CD14-positive monocyte (primary cell): Measurements from ENCODE around the gene PRKAR1B. TPM values are rescaled to one million over a fixed set of nuclear protein-coding genes. Genes with fewer than 3 reads are reported as not detected.

Source experiments
- DNase-seq, 3 donors: peaks; one replicate each; pipeline ENCODE4 v3.0.0-alpha.2; 2011 to 2022
- H2AFZ ChIP-seq: 2 replicates; pipeline ENCODE4 v1.6.0; 2012; ENCODE audit warnings: mild to moderate bottlenecking, low read depth, low read length, inconsistent platforms; ENCODE audit not compliant: insufficient read depth, poor library complexity, severe bottlenecking
- H3K27ac ChIP-seq, 2 donors: 1 replicate in 1 of 2; 2 replicates in 1 of 2; pipeline ENCODE4 v1.5.1; 2012 to 2013; ENCODE audit warnings: low read length in 2 of 2, control low read depth in 1 of 2, inconsistent platforms in 1 of 2, low read depth in 1 of 2, mild to moderate bottlenecking in 1 of 2
- H3K27me3 ChIP-seq, 2 donors: one replicate each; pipeline versions ENCODE4 v1.6.0 to v1.6.1; 2011 to 2013; ENCODE audit warnings: low read length in 2 of 2; ENCODE audit not compliant: control insufficient read depth in 2 of 2, insufficient read depth in 2 of 2
- H3K36me3 ChIP-seq, 2 donors: replicated peaks in 1 of 2; 1 replicate in 1 of 2; 2 replicates in 1 of 2; pipeline versions ENCODE4 v1.5.1 to v1.6.1; 2012 to 2013; ENCODE audit warnings: low read length in 2 of 2, control low read depth in 1 of 2, inconsistent platforms in 1 of 2, mild to moderate bottlenecking in 1 of 2; ENCODE audit not compliant: insufficient read depth in 2 of 2, control insufficient read depth in 1 of 2
- H3K4me1 ChIP-seq, 2 donors: 1 replicate in 1 of 2; 2 replicates in 1 of 2; pipeline versions ENCODE4 v1.5.1 to v1.6.1; 2012 to 2013; ENCODE audit warnings: low read length in 2 of 2, control low read depth in 1 of 2, inconsistent platforms in 1 of 2, mild to moderate bottlenecking in 1 of 2, moderate library complexity in 1 of 2; ENCODE audit not compliant: insufficient read depth in 2 of 2, control insufficient read depth in 1 of 2
- H3K4me2 ChIP-seq: replicated peaks from 2 replicates; pipeline ENCODE3; 2012; ENCODE audit warnings: low read length, moderate library complexity, mild to moderate bottlenecking; ENCODE audit not compliant: poor library complexity, severe bottlenecking; ENCODE audit errors: extremely low read depth
- H3K4me3 ChIP-seq, 3 experiments: fragments of 200-600 bp in 1 of 3; sonication (generic) in 1 of 3; replicated peaks in 1 of 3; 1 replicate in 2 of 3; 2 replicates in 1 of 3; pipeline ENCODE4 v1.5.1; 2011 to 2013; ENCODE audit warnings: low read length in 3 of 3, mild to moderate bottlenecking in 3 of 3, control low read depth in 2 of 3, low read depth in 2 of 3, inconsistent platforms in 1 of 3, moderate library complexity in 1 of 3
- H3K79me2 ChIP-seq: 2 replicates; pipeline ENCODE4 v1.6.0; 2012; ENCODE audit warnings: mild to moderate bottlenecking, control low read depth, inconsistent platforms, low read length, moderate library complexity; ENCODE audit not compliant: insufficient read depth
- H3K9ac ChIP-seq: 2 replicates; pipeline ENCODE4 v1.6.0; 2017; ENCODE audit warnings: low read length, mild to moderate bottlenecking; ENCODE audit not compliant: insufficient read depth, poor library complexity, severe bottlenecking
- H3K9me3 ChIP-seq, 2 donors: replicated peaks in 1 of 2; 1 replicate in 1 of 2; 2 replicates in 1 of 2; pipeline versions ENCODE4 v1.5.1 to v1.6.1; 2012 to 2013; ENCODE audit warnings: low read length in 2 of 2, control low read depth in 1 of 2; ENCODE audit not compliant: control insufficient read depth in 1 of 2, insufficient read depth in 1 of 2
- H4K20me1 ChIP-seq: 2 replicates; pipeline ENCODE4 v1.6.0; 2012; ENCODE audit warnings: mild to moderate bottlenecking, low read length, control low read depth, moderate library complexity; ENCODE audit not compliant: insufficient read depth
- H3K27ac Mint-ChIP-seq, 7 donors: one replicate each; pipeline ENCODE4 v1.8.0; 2020; ENCODE audit warnings: mild to moderate bottlenecking in 7 of 7, mixed read lengths in 7 of 7, moderate library complexity in 6 of 7, inconsistent platforms in 2 of 7
- H3K27me3 Mint-ChIP-seq, 3 donors: one replicate each; pipeline ENCODE4 v1.8.0; 2021 to 2022; ENCODE audit warnings: low read depth in 3 of 3, mild to moderate bottlenecking in 3 of 3, mixed read lengths in 3 of 3, moderate library complexity in 3 of 3, inconsistent platforms in 1 of 3
- H3K36me3 Mint-ChIP-seq, 2 donors: one replicate each; pipeline ENCODE4 v1.8.0; 2020; ENCODE audit warnings: mixed read lengths in 2 of 2, inconsistent platforms in 1 of 2, mild to moderate bottlenecking in 1 of 2
- H3K4me1 Mint-ChIP-seq: one replicate; pipeline ENCODE4 v1.8.0; 2020; ENCODE audit warnings: mild to moderate bottlenecking, mixed read lengths
- H3K4me3 Mint-ChIP-seq, 2 donors: one replicate each; pipeline ENCODE4 v1.8.0; 2020; ENCODE audit warnings: mild to moderate bottlenecking in 2 of 2, mixed read lengths in 2 of 2, moderate library complexity in 1 of 2
- H3K9me3 Mint-ChIP-seq, 7 donors: one replicate each; pipeline ENCODE4 v1.8.0; 2020 to 2022; ENCODE audit warnings: mixed read lengths in 7 of 7, mild to moderate bottlenecking in 6 of 7, moderate library complexity in 6 of 7, inconsistent platforms in 2 of 7
- WGBS: methylation state at CpG from one replicate; pipeline ENCODE4 v1.1.5; 2013; ENCODE audit warnings: missing lambda C conversion rate; ENCODE audit not compliant: insufficient coverage; 5-methylcytosine and 5-hydroxymethylcytosine counted together
- intact Hi-C, 2 donors: fragments of 100-400 bp; cut with micrococcal nuclease; formaldehyde crosslinking; loops; one replicate each; pipeline versions ENCODE4 v1.15.0 to v1.15.1; 2023
- polyA plus RNA-seq, 3 donors: library from polyadenylated mRNA; depleted of rRNA in 1 of 3; unstranded in 2 of 3; stranded (reverse) in 1 of 3; fragments of 300-500 nt in 2 of 3; fragments of >200 nt in 1 of 3; fragmentation: Illumina TruSeq in 2 of 3; gene quantifications; 1 replicate in 2 of 3; 2 replicates in 1 of 3; pipeline ENCODE4 v1.2.3, GENCODE V29; 2012 to 2021
- TF ChIP-seq, protein P1 (sequence below): fragments of 200-600 bp; IDR thresholded peaks from one replicate; pipeline ENCODE4 v1.8.0; 2022; ENCODE audit warnings: antibody characterized with exemption, mild to moderate bottlenecking

PRKAR1B gene
- polyA plus RNA-seq, 3 donors = 0.94 to 2.1 (median 1.1) TPM

GRCh38 chr7:515628-516027 is 211.5 kb downstream of the PRKAR1B start:
- no peaks in the 10 kb centered on the region for H3K4me1 ChIP-seq
- DNase-seq = no peak
- H3K4me2 ChIP-seq = no peak overlapping the region
- WGBS = 100% methylated on average over 1 of the region's 10 CpGs
- peaks cover 17 to 48% of the 10 kb centered on the region in 2 donors for H3K27me3 ChIP-seq
- intact Hi-C loops = no loop called here
- H3K36me3 ChIP-seq = no peaks in the 10 kb centered on the region
- H4K20me1 ChIP-seq = no peaks in the 10 kb centered on the region
- peaks cover 0 to 5% of the 10 kb centered on the region in 2 donors for H3K9me3 ChIP-seq
- no peak overlapping the region for H3K9ac ChIP-seq
- no peak overlapping the region for H2AFZ ChIP-seq
- peaks cover 8% of the 10 kb centered on the region for H3K4me1 Mint-ChIP-seq
- peaks cover 37 to 56% (median 50%) of the 10 kb centered on the region in 3 donors for H3K27me3 Mint-ChIP-seq
- TF ChIP-seq, protein P1, sequence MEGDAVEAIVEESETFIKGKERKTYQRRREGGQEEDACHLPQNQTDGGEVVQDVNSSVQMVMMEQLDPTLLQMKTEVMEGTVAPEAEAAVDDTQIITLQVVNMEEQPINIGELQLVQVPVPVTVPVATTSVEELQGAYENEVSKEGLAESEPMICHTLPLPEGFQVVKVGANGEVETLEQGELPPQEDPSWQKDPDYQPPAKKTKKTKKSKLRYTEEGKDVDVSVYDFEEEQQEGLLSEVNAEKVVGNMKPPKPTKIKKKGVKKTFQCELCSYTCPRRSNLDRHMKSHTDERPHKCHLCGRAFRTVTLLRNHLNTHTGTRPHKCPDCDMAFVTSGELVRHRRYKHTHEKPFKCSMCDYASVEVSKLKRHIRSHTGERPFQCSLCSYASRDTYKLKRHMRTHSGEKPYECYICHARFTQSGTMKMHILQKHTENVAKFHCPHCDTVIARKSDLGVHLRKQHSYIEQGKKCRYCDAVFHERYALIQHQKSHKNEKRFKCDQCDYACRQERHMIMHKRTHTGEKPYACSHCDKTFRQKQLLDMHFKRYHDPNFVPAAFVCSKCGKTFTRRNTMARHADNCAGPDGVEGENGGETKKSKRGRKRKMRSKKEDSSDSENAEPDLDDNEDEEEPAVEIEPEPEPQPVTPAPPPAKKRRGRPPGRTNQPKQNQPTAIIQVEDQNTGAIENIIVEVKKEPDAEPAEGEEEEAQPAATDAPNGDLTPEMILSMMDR = no peak
- H3K4me3 ChIP-seq = no peak overlapping the region
- H3K79me2 ChIP-seq = no peaks in the 10 kb centered on the region
- H3K9me3 Mint-ChIP-seq = peaks cover 0 to 6% (median 0%) of the 10 kb centered on the region in 7 donors
- peak overlapping the region in 1 of 2 donors; percentile 57 for H3K4me3 Mint-ChIP-seq
- H3K27ac Mint-ChIP-seq = no peak overlapping the region
- H3K36me3 Mint-ChIP-seq = no peaks in the 10 kb centered on the region
- no peak overlapping the region for H3K27ac ChIP-seq

DNA sequence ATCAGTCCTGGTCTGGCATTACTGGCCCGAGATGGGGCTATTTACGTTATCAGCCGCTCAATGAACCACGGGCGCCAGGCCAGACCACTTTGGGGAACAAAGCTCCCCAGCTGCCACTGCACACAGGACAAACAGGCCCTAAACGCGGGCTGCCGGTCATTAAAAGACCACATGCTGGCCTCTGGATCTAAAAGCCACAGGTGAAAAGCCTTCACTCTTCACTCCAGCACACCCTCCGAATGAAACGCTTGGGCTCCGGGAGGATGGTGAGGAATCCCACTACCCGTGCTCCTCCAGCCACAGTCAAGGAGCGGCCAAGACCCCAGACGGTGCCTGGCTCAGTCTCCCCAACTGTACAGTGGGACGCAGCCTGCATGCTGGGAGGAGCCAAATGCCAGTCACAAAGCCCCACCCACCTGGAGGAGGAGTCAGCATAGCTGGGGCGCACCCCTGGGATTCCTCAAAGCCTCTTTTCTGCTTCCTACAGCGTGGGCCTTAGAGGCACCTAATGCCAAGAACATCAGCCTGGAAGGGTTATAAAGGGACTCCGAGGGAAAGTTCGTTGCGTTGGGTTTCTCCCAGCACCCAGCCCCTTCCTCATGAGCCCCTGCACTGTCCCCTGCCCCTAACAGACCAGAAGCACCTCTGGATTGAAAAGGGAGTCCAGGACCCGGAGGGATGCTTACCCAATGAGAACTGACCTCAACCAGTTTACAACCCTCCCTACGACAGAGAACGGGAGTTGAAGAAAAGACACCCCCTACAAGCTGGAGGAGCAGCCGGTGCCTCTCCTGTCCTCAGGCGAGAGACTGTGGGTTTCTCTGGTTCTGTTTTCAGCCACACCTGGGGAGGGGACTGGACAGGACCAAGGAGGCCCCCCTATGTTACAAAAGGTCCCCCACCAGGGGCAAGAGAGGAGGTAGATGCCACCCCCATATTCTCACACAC is 212.2 kb downstream of the PRKAR1B start:
- Mint-ChIP-seq H3K36me3 (no peaks in the 10 kb centered on the region), H3K4me1 (peaks cover 8% of the 10 kb centered on the region), H3K27ac (no peak overlapping the region), H3K27me3 (peaks cover 35 to 50% (median 47%) of the 10 kb centered on the region in 3 donors), H3K4me3 (peak overlapping the region in 1 of 2 donors; percentile 57), H3K9me3 (peaks cover 0 to 6% (median 0%) of the 10 kb centered on the region in 7 donors)
- H3K4me2 ChIP-seq = no peak overlapping the region
- DNase-seq = no peak
- H3K9me3 ChIP-seq = peaks cover 0 to 5% of the 10 kb centered on the region in 2 donors
- H3K27ac ChIP-seq = no peak overlapping the region
- no peaks in the 10 kb centered on the region for H4K20me1 ChIP-seq
- TF ChIP-seq, protein P1 = no peak
- H3K36me3 ChIP-seq = no peaks in the 10 kb centered on the region
- peaks cover 17 to 42% of the 10 kb centered on the region in 2 donors for H3K27me3 ChIP-seq
- no peak overlapping the region for H2AFZ ChIP-seq
- H3K4me1 ChIP-seq = no peaks in the 10 kb centered on the region
- H3K9ac ChIP-seq = no peak overlapping the region
- 88% methylated on average over 17 of the region's 25 CpGs for WGBS
- no peaks in the 10 kb centered on the region for H3K79me2 ChIP-seq
- intact Hi-C loops = no loop called here
- H3K4me3 ChIP-seq = no peak overlapping the region
